ENCODE data around the gene RELL2.

Gene RELL2

DNA sequence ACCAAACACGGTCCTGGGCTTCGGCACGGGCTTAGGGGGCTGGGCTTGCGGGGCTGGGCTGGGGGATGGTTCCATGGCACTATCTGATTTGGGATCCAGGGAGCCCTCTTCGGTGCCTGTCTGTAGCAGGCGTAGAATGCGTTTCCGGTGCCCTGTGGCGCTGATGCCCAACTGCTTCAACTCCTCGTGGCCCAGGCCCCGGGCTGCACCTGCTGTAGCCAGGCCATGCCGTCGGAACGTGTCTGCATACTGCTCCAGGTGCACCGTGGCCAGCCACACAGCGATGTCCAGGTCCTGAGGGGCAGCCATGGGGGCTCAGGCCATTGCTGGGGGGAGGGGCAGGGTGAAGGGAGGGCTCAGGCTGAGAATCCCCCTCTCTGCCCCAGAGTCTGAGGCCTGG lies 43.4 kb downstream of the RELL2 start:
- no peak for DNase-seq (ENCODE audit: low read depth)

DNA sequence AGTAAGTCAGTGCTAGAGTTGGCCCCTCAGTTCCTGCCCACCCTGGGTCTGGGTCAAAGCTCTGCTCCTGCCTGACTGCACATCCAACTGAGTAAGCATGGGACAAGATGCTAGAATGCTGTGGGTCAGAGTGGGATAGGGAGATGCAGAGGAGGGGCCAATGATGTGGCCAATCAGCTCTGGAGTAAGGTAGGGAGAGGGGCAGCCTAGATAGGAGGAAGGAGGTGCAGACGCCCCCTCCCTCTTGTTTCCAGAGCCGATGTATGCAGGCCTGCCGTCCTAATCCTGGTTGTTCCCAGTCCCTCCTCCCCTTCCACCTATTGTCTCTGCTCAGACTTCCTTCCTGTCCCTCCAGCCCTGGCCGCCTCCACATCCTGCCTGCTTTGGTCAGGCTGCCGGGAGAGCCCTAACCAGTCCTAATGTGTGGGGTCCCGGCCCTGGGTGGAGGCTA lies 44.0 kb downstream of the RELL2 start:
- no peak for DNase-seq (ENCODE audit: low read depth)

DNA sequence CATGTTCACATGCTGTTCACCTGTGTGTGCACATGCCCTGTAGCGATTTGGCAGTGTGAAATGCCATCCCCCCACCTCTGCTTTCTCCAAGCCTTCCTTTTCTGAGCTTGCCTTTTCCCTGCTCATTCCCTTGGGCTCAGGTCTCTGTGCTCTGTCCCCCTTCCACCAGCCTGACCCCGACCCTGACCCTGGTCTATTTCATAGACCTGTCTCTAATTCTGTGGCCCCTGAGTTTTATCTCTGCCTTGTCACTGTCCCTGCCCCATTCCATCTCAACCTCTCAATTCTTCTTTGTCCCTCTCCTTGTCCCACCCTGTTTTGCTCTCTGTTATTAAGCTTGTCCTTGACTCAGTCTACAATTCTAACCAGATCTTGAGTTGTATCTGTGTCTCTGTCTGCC lies 44.5 kb downstream of the RELL2 start:
- no peak for DNase-seq (ENCODE audit: low read depth)

DNA sequence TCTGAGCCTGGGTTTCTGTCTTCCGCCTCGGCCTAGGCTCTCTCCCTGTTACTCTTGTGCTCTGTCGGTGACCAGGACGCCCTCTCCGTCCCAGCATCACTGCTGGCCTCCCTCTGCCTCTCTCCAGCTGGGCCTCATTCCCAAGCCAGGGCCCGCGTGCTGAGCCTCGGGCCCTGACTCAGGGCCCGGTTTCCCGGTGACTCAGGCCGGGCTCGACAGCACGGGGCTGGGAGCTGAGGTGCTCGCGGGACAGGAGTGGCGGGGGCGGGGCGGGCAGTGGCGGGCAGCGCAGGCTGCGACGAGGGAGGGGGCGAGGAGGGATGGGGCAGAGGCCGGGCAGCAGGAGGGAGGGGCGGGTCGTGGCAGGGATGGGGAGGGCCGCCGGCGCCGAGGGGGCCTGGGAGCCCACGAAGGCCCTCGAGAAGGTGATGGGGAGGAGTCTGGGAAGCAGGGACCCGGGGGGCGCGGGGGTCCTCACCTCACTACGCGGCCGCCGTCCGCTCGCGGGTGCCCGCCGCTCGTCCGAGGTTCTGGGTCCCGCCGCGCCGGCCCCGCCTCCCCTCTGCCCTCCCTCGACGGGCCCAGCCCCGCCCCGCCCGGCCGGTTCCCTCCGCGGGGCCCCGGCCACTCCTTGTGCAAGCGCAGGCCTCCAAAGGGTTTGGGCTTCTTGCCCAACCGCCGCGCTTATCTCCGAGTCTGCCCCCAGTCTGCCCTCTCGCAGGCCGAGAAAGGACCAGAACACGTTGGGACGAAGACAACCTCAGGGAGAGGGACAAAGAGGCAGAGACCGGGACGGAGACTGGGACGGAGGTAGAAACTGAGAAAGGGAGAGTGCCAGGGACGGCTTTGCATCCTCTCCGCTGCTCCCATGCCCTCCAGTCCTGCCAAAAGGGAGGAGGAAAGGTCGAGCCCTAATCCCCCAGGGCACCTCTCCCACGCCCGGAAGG lies 45.2 kb downstream of the RELL2 start, which contains the start of gene ARAP3:
Gene ARAP3 (minus strand): TSS at position 536 of the 947 bp plus-strand sequence. CDS start 1,744 bp downstream, outside the sequence.
- peak; percentile 68 for DNase-seq (ENCODE audit: low read depth)

DNA sequence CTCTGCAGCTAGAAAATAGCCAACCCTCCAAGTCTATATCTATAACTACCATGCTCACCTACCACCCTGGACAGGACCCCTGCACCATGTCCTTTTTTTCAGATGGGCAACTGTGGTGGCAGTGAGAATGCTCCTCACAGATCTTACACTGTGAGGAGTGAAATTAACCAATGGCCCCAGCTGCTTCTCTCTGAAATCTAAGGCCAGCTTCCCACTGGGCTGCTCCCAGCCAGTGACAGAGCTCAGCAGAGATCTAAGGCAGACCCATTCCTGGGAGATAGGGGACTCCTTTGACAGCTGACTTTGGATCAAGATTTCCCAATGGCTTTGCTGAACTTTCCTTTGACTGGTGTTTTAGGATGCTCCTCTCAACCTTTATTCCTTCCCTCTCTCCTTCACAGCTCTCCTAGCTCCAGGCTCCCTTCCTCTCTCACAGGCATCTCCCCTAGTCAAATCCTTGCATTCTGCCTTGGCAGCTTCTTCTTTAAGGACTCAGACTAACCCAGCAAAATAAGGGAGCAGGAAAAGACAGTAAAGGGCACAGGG lies 46.9 kb downstream of the RELL2 start:
- no peak for DNase-seq (ENCODE audit: low read depth)

DNA sequence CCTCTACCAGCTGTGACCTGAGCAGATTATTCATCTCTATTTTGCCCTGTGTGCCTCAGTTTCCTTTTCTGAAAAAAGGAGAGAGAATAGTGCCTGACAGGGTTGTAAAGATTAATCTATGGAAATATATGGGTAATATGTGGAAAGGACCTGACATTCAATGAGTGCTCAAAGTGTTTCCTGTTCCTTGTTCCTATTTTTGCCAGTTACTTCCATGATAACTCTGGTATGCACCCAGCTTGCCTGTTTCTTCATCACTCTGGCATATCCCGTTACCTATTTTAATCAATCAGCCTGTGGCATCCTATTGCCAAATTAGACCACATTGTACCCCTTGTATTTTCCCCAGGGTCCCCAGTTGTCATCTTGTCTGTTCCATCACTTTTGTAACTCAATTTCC lies 48.8 kb downstream of the RELL2 start:
- DNase-seq (ENCODE audit: low read depth), result no peak

DNA sequence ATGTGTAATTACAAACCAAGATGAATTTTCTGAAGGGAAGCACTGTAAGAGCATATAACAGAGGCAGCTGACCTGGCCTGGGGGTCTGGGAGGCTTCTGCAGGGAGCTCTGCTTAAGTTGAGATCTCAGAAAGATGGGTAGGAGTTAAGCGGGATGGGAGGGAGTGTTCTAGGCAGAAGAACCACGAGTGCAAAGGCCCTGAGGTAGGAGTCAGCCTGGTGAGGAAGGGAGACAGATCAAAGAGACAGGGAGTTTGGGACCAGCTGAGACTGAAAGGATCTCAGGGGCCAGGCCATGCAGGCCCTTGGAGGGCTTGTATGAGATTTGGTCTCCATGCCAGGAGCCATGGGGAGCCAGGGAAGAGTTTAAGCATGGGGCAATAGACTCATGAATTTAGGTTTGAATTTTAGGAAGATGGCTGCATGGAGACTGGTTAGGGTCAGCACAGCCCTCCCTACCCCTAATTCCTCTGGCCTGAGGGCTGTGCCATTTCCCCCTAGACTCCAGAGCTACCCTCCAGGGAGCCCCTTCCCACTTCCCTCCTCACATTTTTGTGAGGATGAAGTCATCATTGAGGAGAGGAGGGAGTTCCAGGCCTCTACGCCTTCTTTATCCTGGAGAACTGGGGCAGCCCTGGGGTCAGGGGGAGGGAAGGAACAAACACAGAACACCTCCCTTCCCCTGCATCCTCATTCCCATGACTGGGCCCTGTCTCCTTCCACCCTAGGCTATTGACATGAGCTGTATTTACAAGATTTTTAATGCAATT lies 50.0 kb downstream of the RELL2 start:
- no peak for DNase-seq (ENCODE audit: low read depth)
